H1 (cell line): ENCODE results near the gene CMYA5. TPM values are rescaled to one million over a fixed set of nuclear protein-coding genes. Genes with fewer than 3 reads are reported as not detected.

ENCODE experiments used
- TAF1 ChIP-seq: IDR thresholded peaks from 2 replicates; pipeline ENCODE4 v1.6.1; 2011; ENCODE audit warnings: mild to moderate bottlenecking, low read depth, low read length
- polyA plus RNA-seq, 7 experiments: library from polyadenylated mRNA; depleted of rRNA in 3 of 7; stranded (reverse) in 5 of 7; unstranded in 2 of 7; fragments of >200 nt in 5 of 7; fragments of 200-250 nt in 2 of 7; gene quantifications; 1 replicate in 5 of 7; 2 replicates in 1 of 7; 4 replicates in 1 of 7; pipeline versions ENCODE4 v1.2.1 to v1.2.3, GENCODE V29; 2011 to 2013; ENCODE audit warnings: missing spikeins in 2 of 7, mixed read lengths in 2 of 7
- total RNA-seq: library from RNA; stranded (reverse); fragmentation: NEBNext Ultra II Directional; extraction: Animal tissue kit (Norgen Biotek cat#: 25700); gene quantifications from 2 replicates; pipeline ENCODE4 v1.2.1, GENCODE V29; 2021

Gene CMYA5
- total and polyA plus RNA-seq, 2 of the 8 experiments (the other 6 are each of a cell fraction or from before 2014, with no cell fraction given): 0.88 to 0.95 TPM

GRCh38 chr5:79842991-79843390 lies 153.4 kb downstream of the CMYA5 start (continued):
- no peak for TF ChIP-seq TAF1
